HG02571 (cell line): ENCODE results near the gene SLC17A2.

Source experiments
- ATAC-seq: cut with Tn5 transposase; IDR thresholded peaks from one replicate; pipeline ENCODE4 v1.9.1; 2021; ENCODE audit warnings: mild to moderate bottlenecking, moderate library complexity; ENCODE audit not compliant: unreplicated experiment

The SLC17A2 gene

GRCh38 chr6:25921525-25922203 is 8.8 kb downstream of the SLC17A2 start:
- ATAC-seq = no peak

- ATAC-seq = no peak
Observed at GRCh38 chr6:25919657-25920056, 10.8 kb downstream of the SLC17A2 start.

- no peak for ATAC-seq
Observed at GRCh38 chr6:25918083-25918683, 12.3 kb downstream of the SLC17A2 start.

- ATAC-seq = no peak
Observed at GRCh38 chr6:25916789-25917490, 13.6 kb downstream of the SLC17A2 start.

- ATAC-seq = no peak
Observed at GRCh38 chr6:25916330-25916729, 14.2 kb downstream of the SLC17A2 start.

GRCh38 chr6:25913741-25914140 is 16.8 kb downstream of the SLC17A2 start:
- no peak for ATAC-seq

- no peak for ATAC-seq
Observed at GRCh38 chr6:25911351-25911750, 19.1 kb downstream of the SLC17A2 start.

GRCh38 chr6:25907475-25908014 is 22.9 kb downstream of the SLC17A2 start:
- ATAC-seq = no peak

GRCh38 chr6:25903467-25904099 is 26.9 kb downstream of the SLC17A2 start:
- no peak for ATAC-seq

GRCh38 chr6:25902071-25902470 is 28.4 kb downstream of the SLC17A2 start:
- ATAC-seq = no peak

GRCh38 chr6:25900843-25901242 is 29.6 kb downstream of the SLC17A2 start:
- ATAC-seq = no peak

GRCh38 chr6:25899580-25900408 is 30.7 kb downstream of the SLC17A2 start:
- ATAC-seq = no peak

GRCh38 chr6:25899123-25899522 is 31.4 kb downstream of the SLC17A2 start:
- ATAC-seq = no peak

- no peak for ATAC-seq
Observed at GRCh38 chr6:25898289-25898977, 32.1 kb downstream of the SLC17A2 start.

GRCh38 chr6:25896252-25896651 is 34.2 kb downstream of the SLC17A2 start:
- ATAC-seq = no peak

- ATAC-seq = no peak
Observed at GRCh38 chr6:25895771-25896170, 34.7 kb downstream of the SLC17A2 start.

GRCh38 chr6:25893778-25894177 is 36.7 kb downstream of the SLC17A2 start:
- ATAC-seq = no peak

GRCh38 chr6:25892877-25893276 is 37.6 kb downstream of the SLC17A2 start:
- no peak for ATAC-seq

GRCh38 chr6:25889877-25890853 is 40.3 kb downstream of the SLC17A2 start:
- no peak for ATAC-seq
